Measurements from ENCODE around the gene CLOCK. TPM values are rescaled to one million over a fixed set of nuclear protein-coding genes. Genes with fewer than 3 reads are reported as not detected.

Gene CLOCK
- total and polyA plus RNA-seq, 9 of the 15 experiments (the other 6 are each of a cell fraction or from before 2014, with no cell fraction given): 3.7 to 14.4 (median 9.4) TPM

- in situ Hi-C loops (cut with MboI): no loop called here
- peaks cover 12% of the 10 kb centered on the region; the same call in 2 of the 3 replicates for H3K79me2 ChIP-seq (ENCODE audit: control insufficient read depth, insufficient read depth, low read length)
- FAIRE-seq: no peak
- H3K4me2 ChIP-seq (ENCODE audit: insufficient read depth, low read length): no peak overlapping the region
- H3K4me1 ChIP-seq (replicated peaks in 1 of 2; ENCODE audit: control insufficient read depth in 2 of 2, insufficient read depth in 2 of 2, low read length in 2 of 2): no peaks in the 10 kb centered on the region
- CTCF ChIA-PET (ENCODE audit: low intra/inter-chr PET ratio): no interaction called here
- WGBS (ENCODE audit: insufficient coverage, low coverage, missing lambda C conversion rate): 100% methylated on average over 1 of the region's 1 CpG
- DNase-seq (ENCODE audit: extremely low read depth in 1 of 4, low spot score in 3 of 4): no peak
- H3K4me3 ChIP-seq: no peak overlapping the region
- no peaks in the 10 kb centered on the region for H3K27me3 ChIP-seq (ENCODE audit: control insufficient read depth in 2 of 2, insufficient read depth in 2 of 2, low read length in 2 of 2)
- POLR2A ChIA-PET: interaction anchor here (0.5 kb wide), 1 partner anchor 11 kb away, joined by 3 read pairs; no protein-coding TSS in a partner anchor
- H3K9ac ChIP-seq (ENCODE audit: insufficient read depth in 1 of 2, low read depth in 2 of 2, low read length in 2 of 2): no peak overlapping the region
- H4K20me1 ChIP-seq (replicated peaks; ENCODE audit: control insufficient read depth, insufficient read depth, low read length): no peaks in the 10 kb centered on the region
- no peak overlapping the region for H2AFZ ChIP-seq (ENCODE audit: low read depth, low read length)
- BruUV-seq (replicated peaks): no TSS peak
- H3K9me3 ChIP-seq (replicated peaks; ENCODE audit: control insufficient read depth, insufficient read depth, low read depth, low read length): peaks cover 3% of the 10 kb centered on the region; the same call in 1 of the 2 replicates
- H3K27ac ChIP-seq (ENCODE audit: extremely low read depth, low read depth, low read length): no peak overlapping the region
- intact Hi-C loops (cut with micrococcal nuclease): no loop called here
- ATAC-seq: no peak
- H3K36me3 ChIP-seq (ENCODE audit: control insufficient read depth, insufficient read depth, low read length): peaks cover 7% of the 10 kb centered on the region; the same call in 2 of the 3 replicates
- TF ChIP-seq HDAC1 (IDR thresholded peaks at IDR 0.05): no peak
- TF ChIP-seq ZZZ3 (IDR thresholded peaks at IDR 0.05): no peak
- no peak for TF ChIP-seq RFX7 (CRISPR knock-in tag; IDR thresholded peaks at IDR 0.05)
- no peak for TF ChIP-seq DNMT1 (IDR thresholded peaks at IDR 0.05)
- TF ChIP-seq ZNF134 (CRISPR knock-in tag; conservative IDR thresholded peaks at IDR 0.05): no peak
- TF ChIP-seq FOXK1 (CRISPR knock-in tag; IDR thresholded peaks at IDR 0.05; ENCODE audit: borderline replicate concordance): no peak
- no peak for TF ChIP-seq ATF2 (CRISPR knock-in tag; IDR thresholded peaks at IDR 0.05)
- TF ChIP-seq IFI16 (CRISPR knock-in tag; IDR thresholded peaks at IDR 0.05): no peak
- TF ChIP-seq L3MBTL2 (IDR thresholded peaks at IDR 0.05): no peak
- no peak for TF ChIP-seq DDX20 (tag; IDR thresholded peaks at IDR 0.05; ENCODE audit: low read depth)
- TF ChIP-seq ZNF408 (CRISPR knock-in tag; IDR thresholded peaks at IDR 0.05; ENCODE audit: low read depth): no peak
- no peak for TF ChIP-seq MEF2A (IDR thresholded peaks at IDR 0.05; ENCODE audit: control insufficient read depth, low read depth, low read length)
- no peak for TF ChIP-seq ZNF12 (CRISPR knock-in tag; IDR thresholded peaks at IDR 0.05)
- no peak for TF ChIP-seq MEF2D (tag; conservative IDR thresholded peaks at IDR 0.05; ENCODE audit: low read depth)
- TF ChIP-seq POLR3A (IDR thresholded peaks at IDR 0.05; ENCODE audit: borderline replicate concordance, extremely low read depth, insufficient read depth, insufficient read length): no peak
- TF ChIP-seq KLF16 (IDR thresholded peaks at IDR 0.05): no peak
- TF ChIP-seq RBM17 (IDR thresholded peaks at IDR 0.05; ENCODE audit: borderline replicate concordance, low read depth, low read length): no peak
- TF ChIP-seq MED1 (CRISPR knock-in tag; IDR thresholded peaks at IDR 0.05; ENCODE audit: borderline replicate concordance): no peak
- TF ChIP-seq NR2F6 (CRISPR knock-in tag; IDR thresholded peaks at IDR 0.05): no peak
- TF ChIP-seq FOXP1 (CRISPR knock-in tag; IDR thresholded peaks at IDR 0.05): no peak
- no peaks in the 10 kb centered on the region for H3K9me1 ChIP-seq (ENCODE audit: control insufficient read depth, insufficient read depth, low read length)
Observed at GRCh38 chr4:55512922-55513571, 33.7 kb downstream of the CLOCK start.

Measured in K562 (cell line).